NCI-H2227 treated with DMSO at 0.1 percent for 48 hours (cell line): ENCODE results near the gene RAB3B.

Experiments used
- DNase-seq: peaks from one replicate; lab custom pipeline; 2025; lab: John Stamatoyannopoulos, UW

The RAB3B gene

DNA sequence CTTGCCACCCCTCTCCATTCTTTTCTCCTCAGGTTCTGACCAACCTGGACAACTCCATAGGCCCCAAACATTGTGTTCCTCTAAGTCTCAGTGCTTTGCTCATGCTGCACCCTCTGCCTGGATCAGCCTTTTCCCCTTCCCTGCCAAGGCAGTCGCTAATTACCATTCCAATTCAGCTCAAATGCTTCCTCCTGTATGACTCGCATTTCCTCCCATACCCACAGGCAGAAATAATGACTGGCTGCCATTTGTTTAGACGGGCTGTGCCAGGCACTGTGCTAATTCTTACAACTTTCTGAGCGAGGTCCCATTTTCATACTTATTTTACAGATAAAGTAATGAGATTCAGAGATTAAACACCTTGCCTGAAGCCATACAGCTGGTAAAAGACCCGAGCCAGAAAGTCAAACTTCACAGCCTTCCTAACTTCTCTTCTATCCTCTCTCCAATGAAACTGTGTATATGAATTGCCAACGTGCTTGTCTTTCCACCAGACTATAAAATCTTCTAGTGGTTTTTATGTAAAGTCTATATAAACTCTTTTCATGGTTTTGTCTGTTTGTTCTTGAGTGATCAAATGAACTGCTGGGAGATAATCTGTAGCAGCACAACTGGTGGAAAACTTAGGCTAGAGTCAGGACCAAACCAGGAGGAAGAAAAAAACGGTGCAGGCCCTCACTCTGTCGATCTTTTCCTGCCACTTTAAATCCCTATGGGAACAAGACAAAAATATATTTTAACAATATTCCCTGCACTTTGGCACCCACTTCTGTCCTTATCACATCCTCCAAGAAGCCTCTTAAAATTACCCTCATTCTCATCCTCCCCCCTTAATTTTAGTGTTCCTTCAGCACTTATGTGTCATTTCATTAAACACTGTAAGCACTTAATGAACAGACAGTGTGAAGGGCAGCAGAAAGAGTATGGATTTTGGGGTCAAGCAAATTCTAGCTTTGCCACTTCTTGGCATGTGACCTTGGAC, 33.7 kb downstream of the RAB3B start:
- no peak for DNase-seq

DNA sequence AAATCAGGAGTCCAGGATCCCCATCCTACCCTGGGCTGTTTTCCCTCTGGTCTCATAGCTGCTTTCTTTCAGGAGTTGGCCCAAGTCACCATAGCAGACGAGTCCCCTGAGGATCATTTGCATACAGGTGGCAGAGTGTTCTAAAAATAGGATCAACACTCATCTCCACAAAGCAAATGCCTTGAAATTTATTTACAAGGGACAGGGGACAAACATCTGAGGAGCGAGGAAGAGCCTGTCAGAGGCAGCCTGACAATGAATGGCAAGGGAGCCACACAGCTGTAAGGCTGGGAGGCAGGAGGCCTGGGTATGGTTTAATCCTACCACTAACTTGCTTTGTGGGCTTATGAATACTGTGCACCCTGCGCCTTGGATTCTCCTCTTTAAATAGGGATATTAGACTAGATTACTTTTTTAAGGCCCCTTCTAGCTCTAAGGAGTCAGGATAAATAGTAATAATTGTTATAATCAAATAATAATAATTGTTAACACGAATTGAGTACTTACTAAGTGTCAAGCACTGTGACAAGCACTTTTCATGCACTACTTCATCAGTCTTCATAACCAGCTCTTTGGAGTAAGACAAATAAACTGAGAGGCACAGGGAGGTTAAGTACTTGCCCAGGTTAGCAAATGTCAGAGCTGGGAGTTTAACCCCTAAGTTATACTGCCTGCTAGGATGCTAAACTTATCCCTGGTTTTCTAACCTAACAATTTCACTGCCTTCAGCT, 34.5 kb downstream of the RAB3B start:
- no peak for DNase-seq

DNA sequence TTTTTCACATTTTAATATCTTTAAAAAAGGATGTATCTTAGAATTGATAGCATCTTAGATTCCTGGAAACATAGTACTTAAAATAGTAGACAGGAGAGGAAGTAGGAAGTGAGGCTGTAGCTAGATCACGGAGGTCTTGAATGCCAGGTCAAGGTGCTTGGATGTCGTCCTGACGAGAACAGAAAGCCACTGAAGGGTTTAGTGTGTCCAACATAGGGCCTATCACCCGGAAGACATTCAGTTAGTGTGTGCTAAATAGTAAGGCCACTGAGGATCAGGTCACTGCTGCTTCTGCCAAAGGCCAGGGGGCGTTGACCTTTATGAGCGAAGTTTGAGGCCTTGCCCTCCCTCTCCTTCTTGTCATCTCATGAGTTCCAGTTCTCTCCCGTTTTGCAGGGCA, 35.7 kb downstream of the RAB3B start:
- no peak for DNase-seq

DNA sequence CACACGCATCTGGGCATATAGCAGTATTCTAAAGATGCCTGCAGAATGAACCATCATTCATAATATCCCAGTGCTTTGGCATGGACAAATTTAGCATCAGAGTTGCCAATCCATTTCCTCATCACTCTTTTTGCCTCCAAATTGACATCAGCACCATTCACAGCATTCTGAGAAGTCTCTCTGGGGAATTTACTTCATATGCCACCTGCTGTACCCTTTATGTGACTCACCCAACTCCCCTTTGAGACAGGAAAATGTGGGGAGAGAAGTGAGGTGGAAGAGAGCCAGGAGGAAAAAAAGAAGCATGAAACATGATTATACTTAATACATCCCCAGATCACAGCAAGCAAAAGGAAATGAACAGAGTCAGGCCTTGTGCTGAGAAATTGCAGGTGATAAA, 37.4 kb downstream of the RAB3B start:
- DNase-seq = no peak

DNA sequence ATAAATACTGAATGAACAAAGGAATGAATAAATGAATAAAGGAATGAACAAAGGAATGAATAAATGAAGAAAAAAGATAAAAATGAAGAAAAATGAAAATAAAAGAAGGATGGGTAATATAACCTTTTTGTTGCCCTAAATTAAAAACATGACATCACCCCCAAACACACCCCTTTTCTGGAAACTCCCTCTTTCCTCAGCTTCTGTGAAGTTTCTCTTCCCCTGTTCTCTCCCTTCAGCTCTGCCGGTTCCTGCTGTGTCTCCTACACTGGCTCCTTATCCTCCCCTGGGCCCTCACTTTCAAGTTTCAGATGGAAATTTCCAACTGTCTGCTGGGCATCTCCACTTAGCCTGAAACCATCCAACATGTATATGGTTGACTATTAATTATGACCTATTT, 37.9 kb downstream of the RAB3B start:
- DNase-seq = no peak

DNA sequence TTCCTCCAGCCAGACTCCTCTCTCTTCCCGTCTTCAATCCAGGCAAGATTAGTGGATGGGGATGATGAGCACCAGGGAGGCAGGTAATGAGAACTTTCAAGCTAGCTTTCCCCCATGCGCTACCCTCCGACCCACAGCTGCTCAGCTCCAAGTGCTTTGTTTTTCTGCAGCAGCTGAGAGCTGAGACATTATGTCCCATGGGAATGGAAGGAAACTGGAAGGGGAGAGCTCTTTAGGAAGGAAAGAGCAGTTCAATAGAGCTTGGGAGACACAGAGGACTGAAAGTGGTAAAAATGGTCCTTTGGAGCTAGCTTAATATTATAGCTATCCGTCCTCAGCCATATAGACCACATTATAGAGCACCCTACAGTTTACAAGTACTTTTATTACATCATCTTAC, 39.8 kb downstream of the RAB3B start:
- DNase-seq = no peak

DNA sequence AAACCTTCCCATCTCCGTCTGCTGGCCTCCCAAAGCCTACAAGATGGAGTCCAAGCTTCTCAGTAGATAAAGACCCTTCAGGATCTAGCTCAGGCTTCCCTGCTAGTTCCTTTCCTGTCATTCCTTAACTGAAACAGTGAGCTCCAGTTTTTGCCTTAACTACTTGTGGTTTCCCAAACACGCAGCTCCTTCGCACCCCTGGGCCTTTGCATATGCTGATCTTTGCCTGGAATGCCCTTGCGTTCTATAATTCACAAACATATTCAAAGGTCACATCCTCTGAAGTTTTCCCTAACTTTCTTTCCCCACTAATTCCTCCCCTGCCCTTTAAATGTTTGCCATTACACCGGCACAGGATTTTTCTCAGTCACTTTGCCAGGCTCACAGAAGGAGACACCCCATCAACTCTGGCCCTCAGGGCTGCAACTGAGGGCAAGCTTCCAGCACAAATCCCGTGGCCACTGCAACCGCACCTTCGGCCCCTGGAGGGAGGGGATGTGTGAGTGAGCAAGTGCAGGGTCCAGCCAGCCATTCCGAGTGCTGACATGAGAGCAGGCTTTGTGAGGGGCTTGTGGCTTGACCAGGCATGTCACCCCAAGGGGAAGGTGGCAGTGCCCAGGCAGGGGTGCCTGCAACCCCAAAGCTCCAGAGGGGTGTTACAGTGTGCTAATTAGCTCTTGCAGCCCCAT, 41.3 kb downstream of the RAB3B start:
- DNase-seq = no peak

DNA sequence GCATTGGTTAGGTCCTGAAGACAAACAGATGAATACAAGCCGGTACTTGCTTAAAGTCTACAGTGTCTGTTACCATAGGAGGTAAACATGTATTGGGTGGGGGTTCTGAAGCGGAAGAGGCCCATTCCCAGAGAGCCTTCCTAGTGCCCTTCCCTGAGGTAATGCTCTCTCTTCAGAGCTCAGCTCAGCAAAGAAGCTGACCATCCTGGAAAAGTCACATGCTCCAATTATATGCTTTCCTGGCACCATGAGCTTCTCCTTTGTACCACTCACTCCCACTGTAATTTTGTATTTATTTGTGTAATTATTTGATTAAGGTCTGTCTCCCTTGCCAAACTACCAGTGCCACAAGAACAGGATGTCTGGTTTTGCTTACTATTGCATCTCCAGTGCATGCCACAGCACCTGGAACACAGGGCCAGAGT, 42.0 kb downstream of the RAB3B start:
- no peak for DNase-seq

DNA sequence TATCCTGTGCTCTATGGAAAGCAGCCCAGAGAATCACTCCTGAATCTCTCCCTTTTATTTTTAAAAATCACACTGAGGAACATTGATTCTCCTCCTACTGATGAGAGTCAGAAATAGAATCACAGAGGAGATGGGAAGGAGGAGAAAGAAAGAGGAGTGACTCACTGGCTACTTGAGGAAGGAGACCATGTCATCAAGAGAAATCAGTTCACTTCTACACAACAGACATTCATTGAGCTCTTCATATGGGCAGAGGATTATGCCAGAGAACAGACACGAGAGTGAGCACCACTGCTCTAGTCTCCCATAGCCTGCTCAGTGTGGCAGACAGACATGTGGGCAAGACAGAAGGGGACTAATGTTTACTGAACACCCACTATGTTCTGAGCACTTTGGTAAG, 44.2 kb downstream of the RAB3B start:
- DNase-seq = no peak

DNA sequence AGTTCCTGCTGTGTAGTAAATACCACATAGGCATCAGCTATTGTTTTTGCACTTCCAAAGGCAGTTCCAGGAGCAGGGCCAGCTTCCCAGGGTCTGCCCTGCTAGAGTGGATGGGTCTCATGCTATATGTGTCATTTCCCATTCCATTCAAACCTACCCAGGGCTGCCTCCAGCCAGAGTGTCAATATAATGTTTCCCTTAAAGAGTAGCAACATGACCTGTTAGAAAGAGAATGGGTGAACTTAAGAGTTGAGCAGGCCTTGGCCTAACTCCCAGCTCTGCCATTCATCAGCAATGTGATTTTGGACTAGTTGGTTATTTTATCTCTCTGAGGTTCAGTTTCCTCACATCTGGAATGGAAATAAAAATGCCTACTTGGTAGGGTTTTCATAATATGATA, 44.9 kb downstream of the RAB3B start:
- no peak for DNase-seq

DNA sequence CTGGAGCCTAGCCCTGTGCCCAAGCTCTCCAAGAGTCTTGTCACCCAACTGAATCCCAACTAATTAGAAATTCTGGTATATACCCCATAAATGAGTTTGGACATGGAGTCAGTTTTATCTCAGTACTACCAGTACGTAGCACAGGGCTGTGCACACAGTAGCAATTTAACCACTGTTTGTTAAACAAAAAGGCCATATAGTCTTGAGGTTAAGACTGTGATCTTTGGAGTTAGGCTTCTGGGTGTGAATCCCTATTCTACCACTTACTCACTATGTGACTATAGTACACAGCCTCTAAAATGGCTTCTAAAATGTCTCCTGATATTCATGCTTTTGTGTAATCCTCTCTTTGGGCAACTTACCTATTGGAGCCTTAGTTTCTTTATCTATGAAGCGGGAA, 48.2 kb downstream of the RAB3B start:
- DNase-seq = no peak

DNA sequence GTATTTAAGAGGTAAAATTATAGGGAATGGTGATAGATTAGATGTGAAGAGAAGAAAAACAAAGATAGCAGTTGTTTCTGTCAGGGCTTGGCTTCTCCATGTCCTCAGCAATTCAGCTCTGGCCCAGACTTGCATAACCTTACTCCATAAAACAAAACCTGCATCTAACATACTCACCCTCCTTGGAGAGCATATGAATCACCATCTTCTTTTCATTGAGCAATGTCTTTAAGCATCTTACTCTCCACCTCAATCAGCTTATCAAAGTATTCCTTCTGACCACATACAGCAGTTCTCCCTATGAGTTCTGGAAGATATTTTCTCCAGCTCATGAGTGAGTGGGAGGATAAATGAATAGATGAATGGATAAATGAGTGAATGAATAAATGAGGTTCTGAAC, 49.0 kb downstream of the RAB3B start:
- DNase-seq = no peak

DNA sequence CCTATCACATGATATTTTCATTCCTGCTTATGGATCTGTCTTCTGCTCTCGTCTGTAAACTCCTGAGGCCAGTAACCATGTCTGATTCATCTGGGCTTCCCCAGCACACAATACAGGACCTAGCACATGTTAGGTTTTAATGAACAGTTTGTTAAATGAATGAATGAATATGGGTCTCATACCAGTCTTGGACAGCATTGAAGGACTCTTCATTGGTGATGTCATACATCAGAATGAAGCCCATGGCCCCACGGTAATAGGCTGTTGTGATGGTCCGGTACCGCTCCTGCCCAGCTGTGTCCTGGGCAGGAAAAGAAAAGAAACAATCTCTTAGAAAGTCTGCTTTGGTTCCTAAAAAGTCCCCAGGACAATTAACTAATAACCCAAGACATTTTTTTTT, 53.4 kb downstream of the RAB3B start:
- DNase-seq = no peak

DNA sequence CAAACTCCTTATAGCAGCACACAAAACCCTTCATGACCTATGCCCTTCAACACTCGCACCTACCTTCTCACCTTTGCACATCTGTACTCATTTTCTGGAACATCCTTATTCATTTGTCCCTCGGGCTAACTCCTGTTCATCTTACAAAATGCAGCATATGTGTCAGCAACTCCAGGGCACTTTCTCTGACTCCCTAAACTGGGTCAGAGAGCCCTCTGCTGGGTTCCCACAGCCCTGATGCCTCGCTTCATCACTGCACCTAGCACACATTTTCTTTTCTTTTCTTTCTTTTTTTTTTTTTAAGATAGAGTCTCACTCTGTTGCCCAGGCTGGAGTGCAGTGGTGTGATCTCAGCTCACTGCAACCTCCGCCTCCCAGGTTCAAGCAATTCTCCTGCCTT, 54.0 kb downstream of the RAB3B start:
- DNase-seq = no peak

DNA sequence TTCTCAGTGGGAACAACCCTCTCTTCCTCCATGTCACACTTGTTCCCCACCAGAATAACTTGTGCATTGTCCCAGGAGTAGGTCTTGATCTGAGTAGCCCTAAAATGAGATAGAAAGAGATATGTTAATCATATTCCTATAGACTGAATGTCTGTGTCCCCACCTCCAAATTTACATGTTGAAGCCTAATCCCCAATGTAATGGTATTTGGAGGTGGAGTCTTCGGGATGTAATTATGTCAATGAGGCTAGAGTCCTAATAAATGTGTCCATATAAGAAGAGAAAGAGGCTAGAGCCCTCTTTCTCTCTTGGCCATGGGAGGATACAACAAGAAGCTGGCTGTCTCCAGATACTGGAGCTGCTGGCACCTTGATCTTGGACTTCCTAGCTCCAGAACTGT, 57.2 kb downstream of the RAB3B start:
- DNase-seq = no peak

DNA sequence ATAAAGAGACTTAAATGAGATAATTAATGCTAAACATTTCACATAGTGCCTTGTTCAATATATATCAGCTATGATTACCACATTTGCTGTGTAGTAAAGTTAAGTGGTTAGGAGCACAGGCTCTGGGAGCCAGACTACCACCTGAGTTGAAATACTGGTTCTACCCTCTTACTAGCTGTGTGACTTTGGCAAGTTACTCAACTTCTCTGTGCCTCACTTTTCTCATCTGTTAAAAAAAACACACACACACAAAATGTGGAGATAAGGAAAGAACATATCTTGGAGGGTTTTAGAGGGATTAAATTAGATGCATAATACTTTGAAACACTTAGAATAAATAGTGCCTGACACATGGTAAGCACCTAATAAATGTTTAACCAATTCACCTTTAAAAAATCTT, 60.2 kb downstream of the RAB3B start:
- DNase-seq = no peak

DNA sequence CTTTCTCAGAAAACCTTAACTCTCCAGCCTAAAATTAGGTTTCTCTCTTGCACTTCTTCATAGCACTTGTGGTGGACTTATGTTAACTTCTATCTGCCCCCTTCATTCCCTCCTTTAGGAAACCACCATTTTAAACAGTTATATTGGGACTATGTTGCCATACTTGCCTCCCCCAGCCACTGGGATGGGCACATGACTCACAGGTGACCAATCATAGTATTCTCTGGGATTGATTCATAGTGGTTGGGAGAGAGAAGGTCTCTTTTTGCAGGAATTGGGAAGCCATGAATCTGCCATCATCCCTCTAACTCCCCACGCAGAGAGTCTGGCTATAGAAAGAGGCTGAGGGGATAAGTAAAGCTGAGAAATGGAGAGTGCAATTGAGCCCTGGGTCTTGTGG, 61.6 kb downstream of the RAB3B start:
- no peak for DNase-seq

DNA sequence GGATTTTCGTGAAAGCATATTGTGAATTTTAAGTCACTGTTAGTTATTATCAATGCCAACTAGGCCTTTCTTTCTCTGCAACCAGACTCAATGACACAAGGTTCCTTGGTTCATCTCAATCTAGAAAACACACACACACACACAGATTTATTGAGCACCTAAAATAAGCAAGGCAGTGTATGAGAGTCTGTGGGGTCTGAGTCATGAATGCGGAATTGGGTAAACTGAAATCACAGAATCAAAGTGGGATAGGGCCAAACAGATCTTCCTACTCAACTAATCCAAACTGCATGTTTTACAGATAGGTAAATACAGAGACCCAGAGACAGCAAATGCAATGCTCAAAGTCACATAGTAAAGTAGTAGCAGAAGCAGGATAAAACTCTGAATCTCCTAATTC, 63.5 kb downstream of the RAB3B start:
- DNase-seq = no peak

DNA sequence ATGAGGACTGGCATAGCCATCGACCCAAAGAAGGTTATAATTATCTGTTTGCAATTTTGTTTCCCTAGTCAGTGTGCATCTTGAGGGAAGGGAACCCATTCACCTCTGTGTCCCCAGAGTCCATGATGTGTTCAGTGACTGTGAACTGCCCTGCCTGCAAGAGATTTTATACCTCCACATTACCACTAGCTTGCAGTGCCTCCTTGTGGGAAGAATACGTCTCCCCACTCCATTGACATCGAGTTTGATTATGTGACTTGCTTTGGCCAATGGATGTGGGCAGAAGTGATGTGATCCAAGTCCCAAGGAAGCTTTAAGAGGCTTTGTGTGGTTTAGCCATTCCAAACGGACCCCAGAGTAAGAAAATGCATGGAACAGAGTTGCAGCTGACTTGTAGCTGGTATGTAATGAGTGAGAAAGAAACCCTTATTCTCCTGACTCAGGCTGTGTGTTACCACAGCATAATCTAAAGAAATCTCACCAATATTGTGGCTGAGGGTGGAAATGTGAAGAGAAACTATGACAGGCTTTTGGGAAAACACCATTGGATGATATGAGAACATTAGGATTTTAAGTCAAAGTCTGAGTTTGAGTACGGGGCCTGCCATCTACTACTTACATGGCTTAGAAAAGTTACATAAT, 64.2 kb downstream of the RAB3B start:
- DNase-seq = peak; percentile 76

DNA sequence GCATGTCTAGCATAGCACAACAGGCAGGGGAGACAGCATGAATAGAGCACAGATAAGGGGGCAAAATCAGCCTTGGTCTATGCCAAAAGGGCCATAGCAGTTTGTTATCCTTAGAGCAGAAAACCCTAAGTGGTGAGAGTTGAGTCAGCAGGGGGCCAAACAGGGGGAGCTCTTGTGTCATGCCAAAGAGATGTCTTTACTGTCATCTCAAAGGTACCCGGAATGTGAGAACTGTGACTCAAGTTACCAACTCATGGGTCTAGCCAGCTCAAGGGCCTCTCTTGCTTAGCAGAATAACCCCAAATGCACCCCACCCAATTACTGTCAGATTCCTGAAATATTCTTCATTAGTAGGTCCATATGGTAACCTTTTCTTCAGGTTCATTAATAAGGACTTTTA, 66.0 kb downstream of the RAB3B start:
- DNase-seq = no peak

DNA sequence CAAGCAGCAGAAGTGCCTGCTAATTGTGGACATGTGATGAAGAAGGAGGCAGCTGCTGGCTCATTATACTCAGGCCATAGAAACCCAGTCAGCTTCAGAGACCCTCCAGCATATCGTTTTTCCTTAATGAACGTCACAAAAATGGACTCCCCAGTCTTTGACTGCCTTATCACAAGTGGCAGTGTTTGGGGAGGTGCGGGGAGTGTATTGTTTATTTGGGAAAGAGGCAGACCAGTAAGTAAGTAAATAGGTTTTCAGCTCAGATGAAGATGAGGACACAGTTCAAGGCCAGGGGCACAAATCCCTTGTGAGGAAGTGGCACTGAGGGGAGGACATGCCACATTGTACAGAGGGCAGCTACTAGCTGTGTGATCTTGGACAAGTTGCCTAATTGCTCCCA, 68.5 kb downstream of the RAB3B start:
- no peak for DNase-seq

DNA sequence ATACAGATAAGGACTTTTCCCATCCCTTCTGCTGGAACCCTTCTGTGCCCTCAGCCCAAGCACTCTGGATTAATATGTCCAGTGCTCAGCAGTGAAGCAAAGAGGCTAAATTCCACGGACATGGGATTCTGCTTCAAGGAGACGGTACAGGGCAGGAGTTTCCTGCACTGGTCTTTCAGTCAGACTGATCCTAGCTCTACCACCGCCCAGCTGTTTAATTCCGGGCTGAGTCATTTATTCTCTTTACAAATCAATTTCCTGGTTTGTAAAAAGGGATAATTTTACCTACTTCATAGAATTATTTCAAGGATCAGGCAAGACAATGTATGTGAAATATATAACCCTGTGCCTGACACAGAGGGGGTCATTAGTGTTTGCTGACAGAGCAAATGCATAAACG, 70.4 kb downstream of the RAB3B start:
- DNase-seq = no peak
